ENCODE results near the gene KRIT1. TPM values are rescaled to one million over a fixed set of nuclear protein-coding genes. Genes with fewer than 3 reads are reported as not detected.
"Not testable (repeated sequence)": the region's sequence is repeated elsewhere in the genome, so short reads cannot be mapped to it uniquely, and the experiment has no call there.

The KRIT1 gene
- total RNA-seq, 3 donors from 2014 or later: 34.9 to 45.9 (median 37.9) TPM

GRCh38 chr7:92259062-92259461 is 13.3 kb upstream of the KRIT1 start:
- no peaks in the 10 kb centered on the region for H3K36me3 ChIP-seq (ENCODE audit: low read depth)
- TF ChIP-seq CTCF (IDR thresholded peaks at IDR 0.05): no peak
- ATAC-seq: no peak
- intact Hi-C loops (cut with DNase I, micrococcal nuclease): no loop called here
- DNase-seq: no peak
- no peaks in the 10 kb centered on the region for H3K9me3 ChIP-seq
- no peaks in the 10 kb centered on the region for H3K4me1 ChIP-seq (ENCODE audit: low read depth)
- no peak overlapping the region for H3K4me3 ChIP-seq

GRCh38 chr7:92255308-92255707 is 9.6 kb upstream of the KRIT1 start:
- no peaks in the 10 kb centered on the region for H3K36me3 ChIP-seq (ENCODE audit: low read depth)
- no peaks in the 10 kb centered on the region for H3K4me1 ChIP-seq (ENCODE audit: low read depth)
- H3K4me3 ChIP-seq: no peak overlapping the region
- ATAC-seq: no peak
- intact Hi-C loops (cut with DNase I, micrococcal nuclease): no loop called here
- TF ChIP-seq CTCF (IDR thresholded peaks at IDR 0.05): no peak
- H3K9me3 ChIP-seq: no peaks in the 10 kb centered on the region
- DNase-seq: no peak

- intact Hi-C loops (cut with DNase I, micrococcal nuclease); ATAC-seq: not testable (repeated sequence)
Measured at GRCh38 chr7:92254800-92255199, 9.1 kb upstream of the KRIT1 start.

GRCh38 chr7:92253251-92253650 is 7.5 kb upstream of the KRIT1 start:
- intact Hi-C loops (cut with DNase I, micrococcal nuclease): no loop called here

More at GRCh38 chr7:92254800-92255199, 9.1 kb upstream of the KRIT1 start:
- not testable (repeated sequence) for DNase-seq; H3K4me3 ChIP-seq; H3K36me3 ChIP-seq (ENCODE audit: low read depth); H3K4me1 ChIP-seq (ENCODE audit: low read depth); H3K9me3 ChIP-seq

GRCh38 chr7:92251181-92251580 is 5.5 kb upstream of the KRIT1 start:
- ATAC-seq: no peak
- intact Hi-C loops (cut with DNase I, micrococcal nuclease): no loop called here
- peaks cover 9% of the 10 kb centered on the region for H3K4me1 ChIP-seq (ENCODE audit: low read depth)
- DNase-seq: no peak
- TF ChIP-seq CTCF (IDR thresholded peaks at IDR 0.05): no peak
- no peak overlapping the region for H3K4me3 ChIP-seq
- H3K36me3 ChIP-seq (ENCODE audit: low read depth): no peaks in the 10 kb centered on the region
- no peaks in the 10 kb centered on the region for H3K9me3 ChIP-seq

More at GRCh38 chr7:92253251-92253650, 7.5 kb upstream of the KRIT1 start:
- H3K4me1 ChIP-seq (ENCODE audit: low read depth): no peaks in the 10 kb centered on the region
- H3K9me3 ChIP-seq: no peaks in the 10 kb centered on the region
- H3K36me3 ChIP-seq (ENCODE audit: low read depth): no peaks in the 10 kb centered on the region
- no peak for DNase-seq
- no peak overlapping the region for H3K4me3 ChIP-seq
- TF ChIP-seq CTCF (IDR thresholded peaks at IDR 0.05): no peak
- no peak for ATAC-seq

GRCh38 chr7:92250603-92251002 is 4.9 kb upstream of the KRIT1 start:
- TF ChIP-seq CTCF (IDR thresholded peaks at IDR 0.05): no peak
- ATAC-seq (no peak), DNase-seq (no peak)
- Histone ChIP-seq H3K36me3 (ENCODE audit: low read depth) (no peaks in the 10 kb centered on the region), H3K4me3 (no peak overlapping the region), H3K4me1 (ENCODE audit: low read depth) (peaks cover 9% of the 10 kb centered on the region), H3K9me3 (no peaks in the 10 kb centered on the region)
- intact Hi-C loops (cut with DNase I, micrococcal nuclease): no loop called here

All from mucosa of descending colon (tissue), 3 donors.